HepG2 (cell line): Measurements from ENCODE around the gene LSM14B. TPM values are rescaled to one million over a fixed set of nuclear protein-coding genes. Genes with fewer than 3 reads are reported as not detected.
A peak's percentile ranks its signal among the peaks of the same experiment; 100 is the strongest.

Source experiments
- DMAP1 ChIP-seq: IDR thresholded peaks from 2 replicates; pipeline ENCODE4 v1.6.1; 2016
- MED1 ChIP-seq: sonication (generic); formaldehyde crosslinking; IDR thresholded peaks from 2 replicates; pipeline ENCODE4 v1.4.0; 2020; ENCODE audit warnings: missing genetic modification reagents
- POLR2A ChIP-seq, 2 experiments: IDR thresholded peaks; 2 replicates each; pipeline ENCODE4 v1.6.1; 2011; ENCODE audit warnings: low read depth in 2 of 2, low read length in 2 of 2, mild to moderate bottlenecking in 1 of 2, moderate library complexity in 1 of 2; ENCODE audit not compliant: insufficient read depth in 1 of 2
- PTBP1 ChIP-seq: fragments of 200-400 bp; formaldehyde crosslinking; IDR thresholded peaks from 2 replicates; pipeline ENCODE4 v1.6.1; 2018; ENCODE audit warnings: low read length, low read depth; ENCODE audit not compliant: poor library complexity, severe bottlenecking
- RCOR2 ChIP-seq: IDR thresholded peaks from 2 replicates; pipeline ENCODE4 v1.6.1; 2016; ENCODE audit warnings: missing biosample characterization, missing genetic modification reagents
- TAF1 ChIP-seq: sonication (generic); formaldehyde crosslinking; IDR thresholded peaks from 2 replicates; pipeline ENCODE4 v1.4.0; 2020; ENCODE audit warnings: missing genetic modification reagents
- ZNF207 ChIP-seq: fragments of 450-650 bp; IDR thresholded peaks from 2 replicates; pipeline ENCODE4 v1.6.1; 2016; ENCODE audit warnings: antibody characterized with exemption, borderline replicate concordance
- ZSCAN31 ChIP-seq: sonication (generic); formaldehyde crosslinking; IDR thresholded peaks from 2 replicates; pipeline ENCODE4 v1.5.0; 2020; ENCODE audit warnings: low read depth, mild to moderate bottlenecking, missing genetic modification reagents
- polyA plus RNA-seq, 8 experiments: library from polyadenylated mRNA; depleted of rRNA in 3 of 8; stranded (reverse) in 7 of 8; unstranded in 1 of 8; fragments of >200 nt; fragmentation: Illumina TruSeq in 4 of 8; extraction: Trizol in 4 of 8; gene quantifications; 2 replicates each; pipeline versions ENCODE4 v1.2.1 to v1.2.3, GENCODE V29; 2011 to 2016; ENCODE audit warnings: low read depth in 4 of 8, missing spikeins in 1 of 8, mixed read lengths in 1 of 8; ENCODE audit not compliant: insufficient read depth in 1 of 8
- total RNA-seq, 5 experiments: library from RNA; depleted of rRNA; stranded (reverse); fragments of >200 nt; fragmentation: Illumina TruSeq; extraction: Trizol; gene quantifications; 2 replicates each; pipeline ENCODE4 v1.2.3, GENCODE V29; 2016; ENCODE audit warnings: low read depth in 1 of 5
- TF ChIP-seq, protein P1 (sequence below): sonication (generic); formaldehyde crosslinking; IDR thresholded peaks from 2 replicates; pipeline ENCODE4 v1.4.0; 2020; ENCODE audit warnings: missing genetic modification reagents, borderline replicate concordance
- TF ChIP-seq, protein P2 (sequence below): sonication (generic); formaldehyde crosslinking; IDR thresholded peaks from 2 replicates; pipeline ENCODE4 v1.4.0; 2020; ENCODE audit warnings: missing genetic modification reagents

The LSM14B gene
- total and polyA plus RNA-seq, 2 of the 13 experiments (the other 11 are each of a cell fraction or from before 2014, with no cell fraction given) = 43.3 to 79.2 TPM

DNA sequence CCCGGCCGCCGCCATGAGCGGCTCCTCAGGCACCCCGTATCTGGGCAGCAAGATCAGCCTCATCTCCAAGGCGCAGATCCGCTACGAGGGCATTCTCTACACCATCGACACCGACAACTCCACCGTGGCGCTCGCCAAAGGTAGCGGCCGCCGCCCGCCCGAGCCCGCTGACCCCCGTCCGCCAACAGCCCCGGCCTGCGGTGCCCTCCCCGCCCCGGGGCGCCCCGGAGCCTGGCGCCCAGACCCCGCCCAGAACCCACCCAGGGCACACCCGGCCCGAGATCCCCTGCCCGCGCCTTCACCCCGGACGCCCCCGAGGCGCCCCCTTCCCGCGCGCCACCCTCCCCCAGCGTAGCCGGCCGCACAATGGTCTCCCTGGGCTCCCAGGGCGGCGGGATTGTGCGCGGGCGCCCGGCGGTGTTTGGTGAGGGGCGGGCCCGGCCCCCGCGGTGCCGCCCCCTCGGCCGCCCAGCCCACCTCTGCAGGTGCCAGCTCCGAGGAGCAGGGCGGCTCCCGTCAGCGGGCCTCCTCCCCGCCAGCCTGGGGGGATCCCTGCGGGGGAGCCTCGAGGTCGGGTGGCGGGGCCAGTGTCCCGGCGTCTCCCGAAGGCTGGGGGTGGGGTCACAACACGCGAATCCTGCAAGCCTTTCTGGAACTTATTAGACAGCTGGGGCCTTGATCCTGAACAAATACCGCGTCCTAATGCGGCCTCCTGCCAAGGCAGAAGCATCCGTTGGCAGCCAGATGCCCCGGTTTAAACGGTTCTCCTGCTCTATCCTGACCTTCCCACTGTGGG lies 577 bp downstream of the LSM14B start (continued):
- TF ChIP-seq POLR2A (IDR thresholded peaks at IDR 0.05; ENCODE audit: insufficient read depth in 1 of 2, low read depth in 2 of 2, low read length in 2 of 2) = peak; percentile 14 to 55; a peak in 1 of 4 replicates
- TF ChIP-seq DMAP1 (CRISPR knock-in tag) = no peak; the same call in 1 of the 2 replicates
- TF ChIP-seq TAF1 = peak; percentile 35
- no peak for TF ChIP-seq MED1
- peak; percentile 25 for TF ChIP-seq PTBP1
- no peak for TF ChIP-seq RCOR2 (CRISPR knock-in tag)
- TF ChIP-seq, protein P1, sequence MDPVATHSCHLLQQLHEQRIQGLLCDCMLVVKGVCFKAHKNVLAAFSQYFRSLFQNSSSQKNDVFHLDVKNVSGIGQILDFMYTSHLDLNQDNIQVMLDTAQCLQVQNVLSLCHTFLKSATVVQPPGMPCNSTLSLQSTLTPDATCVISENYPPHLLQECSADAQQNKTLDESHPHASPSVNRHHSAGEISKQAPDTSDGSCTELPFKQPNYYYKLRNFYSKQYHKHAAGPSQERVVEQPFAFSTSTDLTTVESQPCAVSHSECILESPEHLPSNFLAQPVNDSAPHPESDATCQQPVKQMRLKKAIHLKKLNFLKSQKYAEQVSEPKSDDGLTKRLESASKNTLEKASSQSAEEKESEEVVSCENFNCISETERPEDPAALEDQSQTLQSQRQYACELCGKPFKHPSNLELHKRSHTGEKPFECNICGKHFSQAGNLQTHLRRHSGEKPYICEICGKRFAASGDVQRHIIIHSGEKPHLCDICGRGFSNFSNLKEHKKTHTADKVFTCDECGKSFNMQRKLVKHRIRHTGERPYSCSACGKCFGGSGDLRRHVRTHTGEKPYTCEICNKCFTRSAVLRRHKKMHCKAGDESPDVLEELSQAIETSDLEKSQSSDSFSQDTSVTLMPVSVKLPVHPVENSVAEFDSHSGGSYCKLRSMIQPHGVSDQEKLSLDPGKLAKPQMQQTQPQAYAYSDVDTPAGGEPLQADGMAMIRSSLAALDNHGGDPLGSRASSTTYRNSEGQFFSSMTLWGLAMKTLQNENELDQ (CRISPR knock-in tag) = 0 out of 2 replicates have a peak, but pooled peaks have one; percentile 22
- TF ChIP-seq, protein P2, sequence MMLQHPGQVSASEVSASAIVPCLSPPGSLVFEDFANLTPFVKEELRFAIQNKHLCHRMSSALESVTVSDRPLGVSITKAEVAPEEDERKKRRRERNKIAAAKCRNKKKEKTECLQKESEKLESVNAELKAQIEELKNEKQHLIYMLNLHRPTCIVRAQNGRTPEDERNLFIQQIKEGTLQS (CRISPR knock-in tag) = 0 out of 2 replicates have a peak, but pooled peaks have one; percentile 5
- no peak for TF ChIP-seq ZNF207
- TF ChIP-seq ZSCAN31 (CRISPR knock-in tag) = peak; percentile 2; the same call in 1 of the 2 replicates
